Epidermal melanocyte (primary cell): ENCODE measurements around the gene NAE1.
"Not testable (repeated sequence)": the region's sequence is repeated elsewhere in the genome, so short reads cannot be mapped to it uniquely, and the experiment has no call there.

Experiments
- DNase-seq: peaks from one replicate; pipeline ENCODE4 v3.0.0; 2011; ENCODE audit warnings: low spot score; ENCODE audit not compliant: insufficient read length

Gene NAE1

GRCh38 chr16:66830422-66831404, at the start of gene NAE1:
Gene NAE1, minus strand, starts transcription at chr16:66830976. Its CDS starts 77 bp downstream, at chr16:66830899.
- DNase-seq, result peak; percentile 87

GRCh38 chr16:66878067-66878466, 47.3 kb upstream of the NAE1 start:
- no peak for DNase-seq

GRCh38 chr16:66874079-66874775, 43.5 kb upstream of the NAE1 start:
- DNase-seq, result no peak

GRCh38 chr16:66873685-66874055, 42.9 kb upstream of the NAE1 start:
- no peak for DNase-seq

GRCh38 chr16:66872943-66873684, 42.3 kb upstream of the NAE1 start:
- peak; percentile 80 for DNase-seq

GRCh38 chr16:66872559-66872942, 41.8 kb upstream of the NAE1 start:
- DNase-seq, result no peak

- no peak for DNase-seq
Observed at GRCh38 chr16:66871840-66872239, 41.1 kb upstream of the NAE1 start.

GRCh38 chr16:66871363-66871762, 40.6 kb upstream of the NAE1 start:
- DNase-seq, result not testable (repeated sequence)

GRCh38 chr16:66869424-66869823, 38.6 kb upstream of the NAE1 start:
- DNase-seq, result no peak

- no peak for DNase-seq
Observed at GRCh38 chr16:66863707-66864106, 32.9 kb upstream of the NAE1 start.

- no peak for DNase-seq
Observed at GRCh38 chr16:66862023-66862520, 31.3 kb upstream of the NAE1 start.

GRCh38 chr16:66859397-66860068, 28.8 kb upstream of the NAE1 start:
- DNase-seq, result no peak

GRCh38 chr16:66858740-66859396, 28.1 kb upstream of the NAE1 start:
- no peak for DNase-seq

- no peak for DNase-seq
Observed at GRCh38 chr16:66857437-66857836, 26.7 kb upstream of the NAE1 start.

- DNase-seq, result no peak
Observed at GRCh38 chr16:66856801-66857200, 26.0 kb upstream of the NAE1 start.

- DNase-seq, result no peak
Observed at GRCh38 chr16:66856184-66856730, 25.5 kb upstream of the NAE1 start.

- DNase-seq, result no peak
Observed at GRCh38 chr16:66853261-66854139, 22.7 kb upstream of the NAE1 start.

- no peak for DNase-seq
Observed at GRCh38 chr16:66851166-66851964, 20.6 kb upstream of the NAE1 start.
